Adrenal gland (tissue), 12 donors: ENCODE measurements around the gene MRPL36. TPM values are rescaled to one million over a fixed set of nuclear protein-coding genes. Genes with fewer than 3 reads are reported as not detected.

Source experiments
- DNase-seq, 7 donors: peaks; one replicate each; pipeline ENCODE4 v3.0.0-alpha.2; 2019 to 2020
- H3K27ac ChIP-seq, 5 donors: fragments of 200-600 bp; sonication (generic) in 4 of 5; 1 replicate in 3 of 5; 2 replicates in 2 of 5; pipeline versions ENCODE4 v1.5.1 to v1.8.0; 2016 to 2020; ENCODE audit warnings: mild to moderate bottlenecking in 1 of 5
- H3K27me3 ChIP-seq: fragments of 200-600 bp; 2 replicates; pipeline ENCODE4 v1.8.0; 2021
- H3K36me3 ChIP-seq, 2 donors: fragments of 200-600 bp; replicated peaks in 1 of 2; 1 replicate in 1 of 2; 2 replicates in 1 of 2; pipeline versions ENCODE4 v1.5.1 to v1.8.0; 2018 to 2022
- H3K4me1 ChIP-seq, 2 donors: fragments of 200-600 bp; replicated peaks in 1 of 2; 1 replicate in 1 of 2; 2 replicates in 1 of 2; pipeline versions ENCODE4 v1.5.1 to v1.8.0; 2018 to 2021
- H3K4me3 ChIP-seq, 4 donors: fragments of 200-600 bp; sonication (generic) in 3 of 4; one replicate each; pipeline ENCODE4 v1.5.1; 2016 to 2018
- H3K9me3 ChIP-seq, 3 donors: fragments of 200-600 bp; sonication (generic) in 1 of 3; replicated peaks in 1 of 3; 1 replicate in 2 of 3; 2 replicates in 1 of 3; pipeline versions ENCODE4 v1.5.1 to v1.8.0; 2016 to 2021
- POLR2A ChIP-seq, 2 donors: fragments of 450-650 bp; IDR thresholded peaks; one replicate each; pipeline ENCODE4 v1.6.1; 2017; ENCODE audit warnings: antibody characterized with exemption in 2 of 2, mild to moderate bottlenecking in 2 of 2, moderate library complexity in 1 of 2
- WGBS, 4 donors: extraction: QIAGEN DNeasy Blood & Tissue Kit in 2 of 4; methylation state at CpG; one replicate each; pipeline versions ENCODE4 v1.1.5 to v1.1.7; 2013 to 2017; 5-methylcytosine and 5-hydroxymethylcytosine counted together
- intact Hi-C, 2 donors: fragments of 100-400 bp; cut with DNase I; formaldehyde crosslinking; loops; one replicate each; pipeline versions ENCODE4 v1.14.1 to v1.15.0; 2022 to 2023
- polyA plus RNA-seq, 3 donors: library from polyadenylated mRNA; stranded (reverse); fragments of 200-250 nt in 2 of 3; fragments of 350-450 nt in 1 of 3; fragmentation: Illumina TruSeq in 1 of 3; extraction: RNeasy Lipid Tissue Mini Kit (QIAGEN cat#74804) in 1 of 3; gene quantifications; one replicate each; pipeline ENCODE4 v1.2.3, GENCODE V29; 2013 to 2014
- total RNA-seq, 9 donors: library from RNA; depleted of rRNA in 4 of 9; stranded (reverse); fragments of >200 nt in 4 of 9; fragments of 120-200 nt in 1 of 9; fragmentation: NEBNext Ultra II Directional in 1 of 9; extraction: Animal tissue kit (Norgen Biotek cat#: 25700) in 1 of 9; gene quantifications; one replicate each; pipeline versions ENCODE4 v1.1.0 to v1.2.4, GENCODE V29; 2013 to 2023
- TF ChIP-seq, protein P1 (sequence below), 6 experiments: fragments of 450-650 bp in 4 of 6; fragments of 200-600 bp in 2 of 6; sonication (generic) in 1 of 6; IDR thresholded peaks; 1 replicate in 5 of 6; 2 replicates in 1 of 6; pipeline versions ENCODE4 v1.5.1 to v1.8.0; 2016 to 2021; ENCODE audit warnings: antibody characterized with exemption in 6 of 6, mild to moderate bottlenecking in 2 of 6, moderate library complexity in 1 of 6
- donor health status: healthy with polysubstance abuse.
- donor health status: Bipolar disorder and iron deficiency.
- donor health status: DM: yes; HTN: yes; CAD: no.
- donor health status: DM: no; HTN: no; CAD: no.
- donor health status: DM: no; HTN: no; CAD: no.
- donor health status: DM: yes; HTN: yes; CAD: no.

The MRPL36 gene
- total and polyA plus RNA-seq, 12 donors: 23.3 to 97.4 (median 61.3) TPM

DNA sequence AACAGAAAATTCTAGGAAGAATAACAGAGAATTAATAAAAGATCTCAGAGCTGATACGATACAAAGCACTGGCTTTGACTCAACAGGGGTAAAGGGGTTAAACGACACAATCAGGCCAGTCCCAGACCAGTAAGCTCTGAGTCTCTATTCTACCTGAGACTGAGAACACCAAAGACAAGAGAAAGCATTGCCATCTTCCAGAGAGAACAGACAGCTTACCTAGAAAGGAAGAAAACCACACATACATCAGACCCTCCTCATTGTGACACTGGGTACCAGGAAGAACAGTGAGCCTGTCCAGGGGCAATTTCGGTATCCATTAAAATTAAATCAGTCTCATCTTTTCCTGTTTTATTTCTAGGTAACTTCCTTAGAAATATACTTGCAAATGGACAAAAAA, 41.1 kb downstream of the MRPL36 start:
- H3K36me3 ChIP-seq: no peaks in the 10 kb centered on the region
- 75 to 90% (median 76%) methylated on average over 3 of the region's 3 CpGs for WGBS, 4 donors

GRCh38 chr5:1757511-1757910, 42.1 kb downstream of the MRPL36 start:
- peak in 2 of 7 donors; percentile 1 to 20 for DNase-seq
- TF ChIP-seq POLR2A (IDR thresholded peaks at IDR 0.05): no peak
- TF ChIP-seq, protein P1, sequence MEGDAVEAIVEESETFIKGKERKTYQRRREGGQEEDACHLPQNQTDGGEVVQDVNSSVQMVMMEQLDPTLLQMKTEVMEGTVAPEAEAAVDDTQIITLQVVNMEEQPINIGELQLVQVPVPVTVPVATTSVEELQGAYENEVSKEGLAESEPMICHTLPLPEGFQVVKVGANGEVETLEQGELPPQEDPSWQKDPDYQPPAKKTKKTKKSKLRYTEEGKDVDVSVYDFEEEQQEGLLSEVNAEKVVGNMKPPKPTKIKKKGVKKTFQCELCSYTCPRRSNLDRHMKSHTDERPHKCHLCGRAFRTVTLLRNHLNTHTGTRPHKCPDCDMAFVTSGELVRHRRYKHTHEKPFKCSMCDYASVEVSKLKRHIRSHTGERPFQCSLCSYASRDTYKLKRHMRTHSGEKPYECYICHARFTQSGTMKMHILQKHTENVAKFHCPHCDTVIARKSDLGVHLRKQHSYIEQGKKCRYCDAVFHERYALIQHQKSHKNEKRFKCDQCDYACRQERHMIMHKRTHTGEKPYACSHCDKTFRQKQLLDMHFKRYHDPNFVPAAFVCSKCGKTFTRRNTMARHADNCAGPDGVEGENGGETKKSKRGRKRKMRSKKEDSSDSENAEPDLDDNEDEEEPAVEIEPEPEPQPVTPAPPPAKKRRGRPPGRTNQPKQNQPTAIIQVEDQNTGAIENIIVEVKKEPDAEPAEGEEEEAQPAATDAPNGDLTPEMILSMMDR (IDR thresholded peaks at IDR 0.05): no peak
- no peak overlapping the region for H3K4me3 ChIP-seq
- intact Hi-C loops: no loop called here
- WGBS, 4 donors: 78 to 85% (median 82%) methylated on average over 7 to 10 of the region's 10 CpGs
- no peaks in the 10 kb centered on the region for H3K27me3 ChIP-seq
- H3K9me3 ChIP-seq: no peaks in the 10 kb centered on the region
- H3K4me1 ChIP-seq: no peaks in the 10 kb centered on the region
- H3K27ac ChIP-seq: no peak overlapping the region
- H3K36me3 ChIP-seq: no peaks in the 10 kb centered on the region

More for the DNA sequence above, 41.1 kb downstream of the MRPL36 start:
- intact Hi-C loops: no loop called here
- Histone ChIP-seq H3K4me1 (no peaks in the 10 kb centered on the region), H3K9me3 (no peaks in the 10 kb centered on the region), H3K4me3 (no peak overlapping the region), H3K27me3 (no peaks in the 10 kb centered on the region), H3K27ac (no peak overlapping the region)
- no peak for TF ChIP-seq POLR2A (IDR thresholded peaks at IDR 0.05)
- TF ChIP-seq, protein P1 (IDR thresholded peaks at IDR 0.05): no peak
- DNase-seq: no peak

- no peak overlapping the region for H3K4me3 ChIP-seq
- H3K9me3 ChIP-seq: no peaks in the 10 kb centered on the region
- intact Hi-C loops: no loop called here
- no peaks in the 10 kb centered on the region for H3K4me1 ChIP-seq
- no peak for TF ChIP-seq POLR2A (IDR thresholded peaks at IDR 0.05)
- TF ChIP-seq, protein P1 (IDR thresholded peaks at IDR 0.05): no peak
- H3K27ac ChIP-seq: no peak overlapping the region
- H3K27me3 ChIP-seq: no peaks in the 10 kb centered on the region
- no peaks in the 10 kb centered on the region for H3K36me3 ChIP-seq
- DNase-seq: peak in 1 of 7 donors; percentile 11
- WGBS, 4 donors: 74 to 81% (median 74%) methylated on average over 11 of the region's 11 CpGs
Measured at GRCh38 chr5:1756481-1756880, 43.2 kb downstream of the MRPL36 start.

GRCh38 chr5:1755321-1755949, 44.2 kb downstream of the MRPL36 start:
- Histone ChIP-seq H3K27ac (no peak overlapping the region), H3K36me3 (no peaks in the 10 kb centered on the region), H3K27me3 (no peaks in the 10 kb centered on the region), H3K4me3 (no peak overlapping the region), H3K9me3 (no peaks in the 10 kb centered on the region), H3K4me1 (no peaks in the 10 kb centered on the region)
- peak in 4 of 7 donors; percentile 2 to 30 (median 4) for DNase-seq
- 60 to 66% (median 63%) methylated on average over 14 of the region's 14 CpGs for WGBS, 4 donors
- intact Hi-C loops: no loop called here
- no peak for TF ChIP-seq POLR2A (IDR thresholded peaks at IDR 0.05)
- TF ChIP-seq, protein P1 (IDR thresholded peaks at IDR 0.05): no peak
